Ovary (tissue), 3 donors: ENCODE data around the gene STAG3.

ENCODE experiments used
- CTCF ChIP-seq, 3 donors: fragments of 450-650 bp in 2 of 3; fragments of 200-600 bp in 1 of 3; IDR thresholded peaks; one replicate each; pipeline versions ENCODE4 v1.5.1 to v1.8.0; 2016 to 2022; ENCODE audit warnings: antibody characterized with exemption in 3 of 3, mild to moderate bottlenecking in 1 of 3
- EP300 ChIP-seq: sonication (generic); formaldehyde crosslinking; IDR thresholded peaks from one replicate; pipeline ENCODE4 v1.6.1; 2017; ENCODE audit warnings: antibody characterized with exemption
- POLR2A ChIP-seq: fragments of 450-650 bp; IDR thresholded peaks from one replicate; pipeline ENCODE4 v1.6.1; 2017; ENCODE audit warnings: antibody characterized with exemption, mild to moderate bottlenecking, moderate library complexity
- donor health status: DM: no; HTN: no; CAD: no.

GRCh38 chr7:100247152-100247757 lies 69.5 kb downstream of the STAG3 start:
- TF ChIP-seq CTCF (IDR thresholded peaks at IDR 0.05) (no peak), POLR2A (no peak), EP300 (no peak)
